Stomach (tissue), 9 donors: Measurements from ENCODE around the gene MBD4. TPM values are rescaled to one million over a fixed set of nuclear protein-coding genes. Genes with fewer than 3 reads are reported as not detected.

Experiments
- DNase-seq, 2 donors: peaks; one replicate each; pipeline versions ENCODE4 v3.0.0 to v3.0.0-alpha.2; 2013 to 2019
- H3K27ac ChIP-seq, 5 donors: fragments of 200-600 bp in 4 of 5; sonication (generic) in 4 of 5; one replicate each; pipeline ENCODE4 v1.5.1; 2013 to 2019; ENCODE audit warnings: mild to moderate bottlenecking in 1 of 5, moderate library complexity in 1 of 5
- H3K27me3 ChIP-seq, 3 donors: fragments of 200-600 bp; sonication (generic); one replicate each; pipeline ENCODE4 v1.5.1; 2017 to 2019; ENCODE audit warnings: mixed run types in 1 of 3
- H3K36me3 ChIP-seq, 4 donors: fragments of 200-600 bp; sonication (generic); 1 replicate in 3 of 4; 2 replicates in 1 of 4; pipeline ENCODE4 v1.5.1; 2016 to 2019
- H3K4me1 ChIP-seq, 4 donors: fragments of 200-600 bp; sonication (generic); one replicate each; pipeline ENCODE4 v1.5.1; 2016 to 2019
- H3K4me3 ChIP-seq, 4 donors: fragments of 200-600 bp; sonication (generic) in 3 of 4; one replicate each; pipeline ENCODE4 v1.5.1; 2016 to 2019; ENCODE audit warnings: mild to moderate bottlenecking in 1 of 4
- H3K9me3 ChIP-seq, 4 donors: fragments of 200-600 bp; sonication (generic); one replicate each; pipeline ENCODE4 v1.5.1; 2016 to 2019
- CTCF ChIP-seq, 7 experiments: fragments of 450-650 bp in 4 of 7; fragments of 200-600 bp in 3 of 7; sonication (generic) in 3 of 7; IDR thresholded peaks; one replicate each; pipeline ENCODE4 v1.5.1; 2016 to 2019; ENCODE audit warnings: antibody characterized with exemption in 7 of 7, control low read depth in 2 of 7, mild to moderate bottlenecking in 1 of 7
- EP300 ChIP-seq: sonication (generic); formaldehyde crosslinking; IDR thresholded peaks from one replicate; pipeline ENCODE4 v1.6.1; 2017; ENCODE audit warnings: antibody characterized with exemption
- POLR2A ChIP-seq, 4 donors: fragments of 450-650 bp; IDR thresholded peaks; one replicate each; pipeline ENCODE4 v1.6.1; 2016; ENCODE audit warnings: antibody characterized with exemption in 4 of 4, control low read depth in 2 of 4, mild to moderate bottlenecking in 1 of 4, moderate library complexity in 1 of 4
- POLR2AphosphoS5 ChIP-seq, 3 donors: sonication (generic); formaldehyde crosslinking; IDR thresholded peaks; one replicate each; pipeline ENCODE4 v1.6.1; 2016; ENCODE audit warnings: antibody characterized with exemption in 3 of 3
- WGBS, 5 donors: extraction: QIAGEN DNeasy Blood & Tissue Kit in 3 of 5; methylation state at CpG; one replicate each; pipeline versions ENCODE4 v1.1.5 to v1.1.7; 2013 to 2018; 5-methylcytosine and 5-hydroxymethylcytosine counted together
- intact Hi-C: fragments of 100-400 bp; cut with DNase I; formaldehyde crosslinking; loops from one replicate; pipeline ENCODE4 v1.15.1; 2023; ENCODE audit warnings: low total_unique reads
- polyA plus RNA-seq, 3 donors: library from polyadenylated mRNA; stranded (reverse); fragments of 200-250 nt; gene quantifications; one replicate each; pipeline ENCODE4 v1.2.3, GENCODE V29; 2013
- small RNA-seq, 4 donors: library from RNA; depleted of rRNA; stranded (forward); fragments of <200 nt; gene quantifications; one replicate each; pipeline ENCODE3, GENCODE V24; 2016
- total RNA-seq, 5 donors: library from RNA; depleted of rRNA; stranded (reverse); fragments of >200 nt; gene quantifications; one replicate each; pipeline versions ENCODE4 v1.1.0 to v1.2.3, GENCODE V29; 2014 to 2016
- donor health status: healthy with polysubstance abuse.
- donor health status: Bipolar disorder and iron deficiency.
- donor health status: healthy.

Gene MBD4
- total and polyA plus RNA-seq, 8 donors: 5.8 to 74.1 (median 21.7) TPM

DNA sequence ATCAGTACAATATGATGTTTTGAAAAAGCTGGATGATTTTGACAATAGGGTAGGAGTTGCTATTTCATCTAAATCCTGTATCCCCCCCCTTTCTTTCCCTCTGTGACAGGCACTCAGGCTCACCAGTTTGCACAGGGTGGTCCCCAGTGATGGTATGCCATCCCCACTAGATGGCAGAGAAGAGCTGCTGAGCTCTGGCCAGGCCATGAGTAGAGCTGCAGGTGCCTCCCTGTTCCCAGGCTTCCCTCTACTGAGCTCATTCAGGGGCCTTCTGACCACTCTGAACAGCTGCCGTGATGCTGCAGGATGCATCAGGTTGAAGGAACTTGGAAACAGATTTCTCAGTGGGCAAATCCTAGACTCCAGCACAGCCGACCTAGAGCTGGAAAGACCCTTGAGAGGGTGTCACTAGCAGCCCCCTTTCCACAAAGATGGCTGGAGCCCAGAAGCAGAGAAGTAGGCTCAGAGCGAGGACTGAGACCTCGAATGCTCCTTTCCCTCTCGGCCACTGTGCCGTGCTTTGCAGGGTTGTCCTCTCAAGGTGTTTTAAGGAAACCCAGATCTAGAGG lies 56.4 kb downstream of the MBD4 start:
- H3K27me3 ChIP-seq: no peaks in the 10 kb centered on the region
- H3K36me3 ChIP-seq: peaks cover 6 to 24% (median 17%) of the 10 kb centered on the region in 4 donors
- intact Hi-C loops: no loop called here
- no peak overlapping the region for H3K27ac ChIP-seq
- H3K4me1 ChIP-seq: peaks cover 0 to 4% (median 2%) of the 10 kb centered on the region in 4 donors
- no peaks in the 10 kb centered on the region for H3K9me3 ChIP-seq
- DNase-seq: peak; percentile 55 to 84
- TF ChIP-seq CTCF (IDR thresholded peaks at IDR 0.05) (peak in 5 of 7 experiments; percentile 25 to 70 (median 59)), POLR2A (IDR thresholded peaks at IDR 0.05) (no peak), POLR2AphosphoS5 (IDR thresholded peaks at IDR 0.05) (peak in 1 of 3 donors; percentile 37)
- WGBS, 5 donors: 32 to 57% (median 41%) methylated on average over 5 to 6 of the region's 6 CpGs
- no peak overlapping the region for H3K4me3 ChIP-seq

DNA sequence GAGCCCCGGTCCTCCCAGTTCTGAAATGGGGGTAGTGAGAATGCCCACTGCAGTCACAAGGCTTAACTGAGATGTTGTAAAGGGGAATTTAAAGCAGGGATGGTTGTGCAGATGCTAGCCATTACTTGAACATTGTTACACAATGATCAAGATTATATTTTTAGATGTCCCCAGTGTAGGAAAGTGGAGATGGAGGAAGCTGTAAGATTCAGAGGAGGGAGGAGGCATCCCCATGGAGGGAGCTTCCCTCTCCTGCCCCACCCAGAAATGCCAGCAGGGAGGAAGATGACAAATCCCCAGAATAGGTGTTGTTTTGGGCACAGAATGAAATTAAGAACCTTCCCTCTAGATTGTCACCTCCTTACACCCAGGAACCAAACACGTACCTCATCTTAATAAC lies 57.4 kb downstream of the MBD4 start:
- no peak overlapping the region for H3K27ac ChIP-seq
- H3K36me3 ChIP-seq: peaks cover 3 to 15% (median 8%) of the 10 kb centered on the region in 4 donors
- TF ChIP-seq CTCF (IDR thresholded peaks at IDR 0.05): no peak
- no peak for TF ChIP-seq EP300
- no peak for TF ChIP-seq POLR2A (IDR thresholded peaks at IDR 0.05)
- TF ChIP-seq POLR2AphosphoS5 (IDR thresholded peaks at IDR 0.05): no peak
- H3K4me3 ChIP-seq: no peak overlapping the region
- H3K9me3 ChIP-seq: no peaks in the 10 kb centered on the region
- peaks cover 0 to 4% (median 2%) of the 10 kb centered on the region in 4 donors for H3K4me1 ChIP-seq
- no peak for DNase-seq
- intact Hi-C loops: no loop called here
- 86 to 92% (median 88%) methylated on average over 2 of the region's 2 CpGs for WGBS, 5 donors
- no peaks in the 10 kb centered on the region for H3K27me3 ChIP-seq

Small RNA genes within 50 kb of the gene (small RNA-seq; reads per million reads assigned to genes)
- 9.9 to 47.6 (median 38.7) reads per million in 4 donors for gene SNORA7B

Other genes starting within 250 kb of the MBD4 start
- 100 to 1,000 TPM in 4 of 5 donors, 10 to 100 TPM in 1; 38.5 to 356 (median 114) TPM for gene COPG1, start 190.3 kb downstream of the MBD4 start, total RNA-seq
- 100 to 1,000 TPM in 1 of 3 donors, 10 to 100 TPM in 2; 79.8 to 113 (median 88.7) TPM for gene COPG1, start 190.3 kb downstream of the MBD4 start, polyA plus RNA-seq
- gene HMCES, start 161.1 kb downstream of the MBD4 start, total RNA-seq: 10 to 100 TPM; 19.1 to 80.5 (median 26.8) TPM
- gene HMCES, start 161.1 kb downstream of the MBD4 start, polyA plus RNA-seq: 10 to 100 TPM; 16.4 to 37.4 (median 22.5) TPM
- gene EFCAB12, start 11.3 kb downstream of the MBD4 start, total RNA-seq: 1 to 10 TPM in 1 of 5 donors, under 1 TPM in 2, not detected in 2; 0.72 to 4.0 (median 0.92) TPM
- 1 to 10 TPM in 2 of 3 donors, under 1 TPM in 1; 0.33 to 2.7 (median 2.6) TPM for gene EFCAB12, start 11.3 kb downstream of the MBD4 start, polyA plus RNA-seq
- 100 to 1,000 TPM in 2 of 5 donors, 10 to 100 TPM in 2, 1 to 10 TPM in 1; 9.9 to 163 (median 61.5) TPM for gene IFT122, start 276 bp upstream of the MBD4 start, total RNA-seq
- 10 to 100 TPM; 12.3 to 17.0 (median 13.9) TPM for gene IFT122, start 276 bp upstream of the MBD4 start, polyA plus RNA-seq
- gene RHO, start 88.7 kb upstream of the MBD4 start, total RNA-seq: not detected
- not detected for gene RHO, start 88.7 kb upstream of the MBD4 start, polyA plus RNA-seq
- not detected for gene H1-8, start 103.2 kb upstream of the MBD4 start, total RNA-seq
- gene H1-8, start 103.2 kb upstream of the MBD4 start, polyA plus RNA-seq: not detected
- gene PLXND1, start 166.7 kb upstream of the MBD4 start, total RNA-seq: 100 to 1,000 TPM in 2 of 5 donors, 10 to 100 TPM in 3; 53.1 to 251 (median 65.2) TPM
- gene PLXND1, start 166.7 kb upstream of the MBD4 start, polyA plus RNA-seq: 10 to 100 TPM; 22.6 to 44.7 (median 32.0) TPM